ENCODE results near the gene PIWIL4. TPM values are rescaled to one million over a fixed set of nuclear protein-coding genes. Genes with fewer than 3 reads are reported as not detected.
"Not testable (repeated sequence)": the region's sequence is repeated elsewhere in the genome, so short reads cannot be mapped to it uniquely, and the experiment has no call there.

Gene PIWIL4
- total RNA-seq, 1 donor from 2014 or later, result 7.5 TPM

DNA sequence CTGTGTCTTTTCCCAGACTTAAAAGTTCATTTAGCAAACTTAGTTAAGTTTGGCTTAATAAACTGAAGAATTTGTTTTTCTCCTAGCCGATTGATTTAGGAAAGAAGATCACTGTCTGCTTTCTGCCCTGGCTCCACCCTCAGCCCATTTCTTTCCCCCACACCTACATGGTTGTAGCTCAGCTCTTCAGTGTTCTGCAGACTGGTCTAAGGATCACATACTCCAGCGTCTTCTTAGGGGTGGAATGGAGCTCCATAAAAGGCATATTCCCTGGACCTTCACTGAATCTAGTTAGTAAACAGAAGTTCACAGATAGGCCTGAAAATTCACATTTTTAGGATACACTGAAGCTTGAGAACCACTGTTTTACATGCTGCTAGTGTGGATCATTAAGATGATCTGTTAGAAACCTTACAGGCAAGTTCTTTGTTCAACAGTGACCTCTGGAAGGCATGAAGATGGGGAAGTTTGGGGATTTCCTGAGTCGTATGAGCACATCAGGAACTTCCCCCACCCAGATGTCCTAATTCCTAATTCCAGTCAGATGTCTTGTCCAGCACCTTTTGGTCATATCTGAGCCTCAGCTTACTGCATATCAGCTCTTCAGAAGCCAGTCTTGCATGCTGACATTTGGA, 16.8 kb downstream of the PIWIL4 start:
- no peak for DNase-seq (ENCODE audit: low spot score)

GRCh38 chr11:94584978-94585377, 17.8 kb downstream of the PIWIL4 start:
- DNase-seq (ENCODE audit: low spot score), result no peak

DNA sequence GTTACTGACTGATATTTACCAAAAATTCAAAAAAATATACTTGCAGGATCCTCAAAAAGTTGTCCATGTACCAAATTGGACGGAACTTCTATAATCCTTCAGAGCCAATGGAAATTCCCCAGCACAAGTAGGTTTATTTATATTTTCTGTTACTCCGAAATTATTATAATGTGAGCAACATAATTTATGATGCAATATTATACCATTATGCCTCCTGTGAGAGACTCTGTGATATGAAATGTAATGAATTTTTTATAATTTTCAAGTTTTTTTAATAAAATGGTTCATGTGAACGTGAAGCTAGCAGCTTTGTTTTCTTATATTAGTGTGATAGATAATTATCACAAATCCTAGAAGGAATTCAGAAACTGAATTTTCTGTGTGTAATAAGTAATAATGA, 18.2 kb downstream of the PIWIL4 start:
- DNase-seq (ENCODE audit: low spot score), result no peak

GRCh38 chr11:94586546-94586945, 19.4 kb downstream of the PIWIL4 start:
- DNase-seq (ENCODE audit: low spot score), result no peak

- DNase-seq (ENCODE audit: low spot score), result peak; percentile 63
These were observed 19.8 kb downstream of the PIWIL4 start for GRCh38 chr11:94586978-94587377.

GRCh38 chr11:94588366-94588942, 21.3 kb downstream of the PIWIL4 start:
- no peak for DNase-seq (ENCODE audit: low spot score)

- DNase-seq (ENCODE audit: low spot score), result no peak
These were observed 23.3 kb downstream of the PIWIL4 start for GRCh38 chr11:94590352-94591041.

DNA sequence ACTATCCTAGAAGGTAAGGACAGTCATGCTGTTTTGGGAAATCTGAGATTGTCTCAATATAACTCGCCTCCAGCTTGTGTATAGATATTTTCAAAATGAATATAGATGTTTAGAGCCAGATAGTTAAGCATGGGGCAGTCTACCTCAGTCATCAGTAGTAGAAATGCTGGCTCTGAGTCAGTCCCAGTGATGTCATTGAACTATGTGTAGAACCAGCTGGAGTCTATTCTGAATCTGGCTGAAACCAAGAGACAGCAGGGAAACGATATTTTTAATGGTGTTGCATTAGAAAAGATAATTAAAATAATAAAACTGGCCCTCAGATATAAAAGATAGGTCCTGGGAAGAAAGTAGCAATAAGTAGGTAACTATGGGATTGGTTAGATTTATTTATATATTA, 25.9 kb downstream of the PIWIL4 start:
- DNase-seq (ENCODE audit: low spot score), result no peak

DNA sequence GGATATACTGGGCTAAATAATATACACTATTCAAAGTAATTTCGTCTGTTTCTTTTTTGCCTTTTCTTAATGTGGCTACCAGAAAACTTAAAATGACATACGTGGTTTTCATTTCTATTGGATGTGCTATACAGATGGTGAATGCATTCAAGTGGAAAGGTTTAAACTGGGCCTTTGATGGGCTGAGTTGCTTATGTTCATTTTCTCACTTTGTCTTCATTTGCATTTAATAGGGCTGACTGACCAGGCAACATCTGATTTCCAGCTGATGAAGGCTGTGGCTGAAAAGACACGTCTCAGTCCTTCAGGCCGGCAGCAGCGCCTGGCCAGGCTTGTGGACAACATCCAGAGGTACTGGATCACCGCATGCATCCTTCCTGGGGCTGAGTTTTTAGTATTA, 27.9 kb downstream of the PIWIL4 start:
- no peak for DNase-seq (ENCODE audit: low spot score)

GRCh38 chr11:94597896-94598295, 30.7 kb downstream of the PIWIL4 start:
- DNase-seq (ENCODE audit: low spot score), result no peak

- no peak for DNase-seq (ENCODE audit: low spot score)
These were observed 32.3 kb downstream of the PIWIL4 start for GRCh38 chr11:94599510-94599909.

GRCh38 chr11:94602430-94603372, 35.5 kb downstream of the PIWIL4 start:
- no peak for DNase-seq (ENCODE audit: low spot score)

GRCh38 chr11:94603587-94603986, 36.4 kb downstream of the PIWIL4 start:
- DNase-seq (ENCODE audit: low spot score), result no peak

GRCh38 chr11:94604482-94604881, 37.3 kb downstream of the PIWIL4 start:
- no peak for DNase-seq (ENCODE audit: low spot score)

GRCh38 chr11:94613120-94613519, 46.0 kb downstream of the PIWIL4 start:
- no peak for DNase-seq (ENCODE audit: low spot score)

- peak; percentile 89 for DNase-seq (ENCODE audit: low spot score)
These were observed 56.1 kb downstream of the PIWIL4 start for GRCh38 chr11:94623120-94623735.

DNA sequence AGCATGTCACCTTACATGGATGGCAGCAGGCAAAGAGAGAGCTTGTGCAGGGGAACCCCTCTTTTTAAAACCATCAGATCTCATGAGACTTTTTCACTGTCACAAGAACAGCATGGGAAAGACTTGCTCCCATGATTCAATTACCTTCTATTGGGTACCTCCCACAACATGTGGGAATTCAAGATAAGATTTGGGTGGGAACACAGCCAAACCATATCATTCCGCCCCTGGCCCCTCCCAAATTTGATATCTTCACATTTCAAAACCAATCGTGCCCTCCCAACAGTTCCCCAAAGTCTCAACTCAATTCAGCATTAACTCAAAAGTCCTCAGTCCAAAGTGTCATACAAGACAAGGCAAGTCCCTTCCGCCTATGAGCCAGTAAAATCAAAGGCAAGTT, 58.3 kb downstream of the PIWIL4 start:
- not testable (repeated sequence) for DNase-seq (ENCODE audit: low spot score)

- DNase-seq (ENCODE audit: low spot score), result not testable (repeated sequence)
These were observed 59.9 kb downstream of the PIWIL4 start for GRCh38 chr11:94627003-94627560.

DNA sequence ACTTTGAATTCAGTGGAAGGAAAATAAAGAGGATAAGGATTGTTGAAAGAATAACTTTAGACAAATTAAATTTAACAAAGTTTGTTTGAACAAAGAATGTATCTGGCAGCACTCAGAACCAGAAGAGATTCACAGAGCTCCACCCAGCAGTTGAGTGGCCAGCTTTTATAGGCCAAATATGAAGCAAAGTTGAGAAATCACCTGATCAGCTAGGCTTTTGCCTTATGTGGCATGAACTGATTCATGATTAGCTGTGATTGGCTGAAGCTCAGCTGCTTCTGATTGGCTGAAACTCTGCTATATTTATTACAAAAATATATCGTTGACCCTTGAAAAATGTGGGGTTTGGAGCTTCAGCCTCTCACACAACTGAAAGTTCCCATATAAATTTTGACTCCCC, 62.6 kb downstream of the PIWIL4 start:
- DNase-seq (ENCODE audit: low spot score), result no peak

GRCh38 chr11:94630221-94630620, 63.1 kb downstream of the PIWIL4 start:
- DNase-seq (ENCODE audit: low spot score), result no peak

- DNase-seq (ENCODE audit: low spot score), result no peak
These were observed 65.2 kb downstream of the PIWIL4 start for GRCh38 chr11:94632356-94632755.
